ENCODE data around the gene PDHX. TPM values are rescaled to one million over a fixed set of nuclear protein-coding genes. Genes with fewer than 3 reads are reported as not detected.
A peak's percentile ranks its signal among the peaks of the same experiment; 100 is the strongest.

PDHX gene
- total RNA-seq, 1 experiment from 2014 or later, result 43.4 TPM

GRCh38 chr11:34907934-34908593 is 8.4 kb upstream of the PDHX start:
- no peak for DNase-seq (ENCODE audit: low spot score)
- ATAC-seq, result no peak
- CTCF ChIA-PET, result no interaction called here

DNA sequence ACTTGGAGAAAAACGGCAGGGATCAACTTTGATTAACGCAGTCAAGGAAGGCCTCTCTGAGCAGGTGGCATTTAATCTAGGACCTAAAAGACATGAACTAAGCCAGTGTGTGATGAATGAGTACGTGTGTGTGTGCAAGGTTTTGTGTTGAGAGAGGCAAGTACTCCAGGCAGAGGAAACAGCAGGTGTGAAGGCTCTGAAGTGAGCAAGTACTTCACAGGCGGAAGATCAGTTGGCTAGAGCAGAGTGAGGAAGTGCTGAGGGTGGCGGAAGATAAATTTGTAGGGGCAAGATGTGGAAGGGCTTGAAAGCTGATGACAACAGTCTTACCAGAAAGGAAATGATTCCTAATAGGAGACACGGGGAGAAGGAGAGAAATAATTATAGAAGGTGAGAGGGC is 7.0 kb upstream of the PDHX start:
- H3K4me3 Mint-ChIP-seq, result no peak overlapping the region
- POLR2A ChIA-PET, result no interaction called here
- TF ChIP-seq ELF4 (CRISPR knock-in tag; IDR thresholded peaks at IDR 0.05; ENCODE audit: low read depth), result no peak
- TF ChIP-seq MXD4 (CRISPR knock-in tag; IDR thresholded peaks at IDR 0.05; ENCODE audit: borderline replicate concordance), result no peak
- TF ChIP-seq NR2C2 (CRISPR knock-in tag; IDR thresholded peaks at IDR 0.05), result no peak
- TF ChIP-seq, protein P1, sequence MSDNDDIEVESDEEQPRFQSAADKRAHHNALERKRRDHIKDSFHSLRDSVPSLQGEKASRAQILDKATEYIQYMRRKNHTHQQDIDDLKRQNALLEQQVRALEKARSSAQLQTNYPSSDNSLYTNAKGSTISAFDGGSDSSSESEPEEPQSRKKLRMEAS (CRISPR knock-in tag; IDR thresholded peaks at IDR 0.05), result no peak
- TF ChIP-seq, protein P2, sequence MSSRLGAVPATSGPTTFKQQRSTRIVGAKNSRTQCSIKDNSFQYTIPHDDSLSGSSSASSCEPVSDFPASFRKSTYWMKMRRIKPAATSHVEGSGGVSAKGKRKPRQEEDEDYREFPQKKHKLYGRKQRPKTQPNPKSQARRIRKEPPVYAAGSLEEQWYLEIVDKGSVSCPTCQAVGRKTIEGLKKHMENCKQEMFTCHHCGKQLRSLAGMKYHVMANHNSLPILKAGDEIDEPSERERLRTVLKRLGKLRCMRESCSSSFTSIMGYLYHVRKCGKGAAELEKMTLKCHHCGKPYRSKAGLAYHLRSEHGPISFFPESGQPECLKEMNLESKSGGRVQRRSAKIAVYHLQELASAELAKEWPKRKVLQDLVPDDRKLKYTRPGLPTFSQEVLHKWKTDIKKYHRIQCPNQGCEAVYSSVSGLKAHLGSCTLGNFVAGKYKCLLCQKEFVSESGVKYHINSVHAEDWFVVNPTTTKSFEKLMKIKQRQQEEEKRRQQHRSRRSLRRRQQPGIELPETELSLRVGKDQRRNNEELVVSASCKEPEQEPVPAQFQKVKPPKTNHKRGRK (CRISPR knock-in tag; IDR thresholded peaks at IDR 0.05; ENCODE audit: borderline replicate concordance), result no peak
- TF ChIP-seq, protein P3, sequence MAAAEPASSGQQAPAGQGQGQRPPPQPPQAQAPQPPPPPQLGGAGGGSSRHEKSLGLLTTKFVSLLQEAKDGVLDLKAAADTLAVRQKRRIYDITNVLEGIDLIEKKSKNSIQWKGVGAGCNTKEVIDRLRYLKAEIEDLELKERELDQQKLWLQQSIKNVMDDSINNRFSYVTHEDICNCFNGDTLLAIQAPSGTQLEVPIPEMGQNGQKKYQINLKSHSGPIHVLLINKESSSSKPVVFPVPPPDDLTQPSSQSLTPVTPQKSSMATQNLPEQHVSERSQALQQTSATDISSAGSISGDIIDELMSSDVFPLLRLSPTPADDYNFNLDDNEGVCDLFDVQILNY (CRISPR knock-in tag; IDR thresholded peaks at IDR 0.05), result no peak
- no peak for TF ChIP-seq GRHL2 (CRISPR knock-in tag; IDR thresholded peaks at IDR 0.05; ENCODE audit: insufficient replicate concordance, severe bottlenecking)
- no peak for TF ChIP-seq OVOL2 (CRISPR knock-in tag; IDR thresholded peaks at IDR 0.05; ENCODE audit: borderline replicate concordance)
- no peak for TF ChIP-seq ZNF219 (CRISPR knock-in tag; IDR thresholded peaks at IDR 0.05; ENCODE audit: borderline replicate concordance)
- no peak for TF ChIP-seq FOXP1 (CRISPR knock-in tag; IDR thresholded peaks at IDR 0.05; ENCODE audit: borderline replicate concordance)

More at GRCh38 chr11:34907934-34908593, 8.4 kb upstream of the PDHX start:
- peaks cover 8% of the 10 kb centered on the region for H3K36me3 Mint-ChIP-seq
- no peaks in the 10 kb centered on the region for H3K27me3 Mint-ChIP-seq (ENCODE audit: low read depth)
- peak overlapping the region; percentile 25; the same call in 1 of the 2 replicates for H3K27ac Mint-ChIP-seq
- H3K4me3 Mint-ChIP-seq, result no peak overlapping the region
- POLR2A ChIA-PET, result no interaction called here
- H3K4me1 Mint-ChIP-seq, result peaks cover 15% of the 10 kb centered on the region
- peaks cover 8% of the 10 kb centered on the region for H3K9me3 Mint-ChIP-seq
- TF ChIP-seq ZNF671 (CRISPR knock-in tag; IDR thresholded peaks at IDR 0.05), result no peak
- TF ChIP-seq PREB (CRISPR knock-in tag; IDR thresholded peaks at IDR 0.05; ENCODE audit: borderline replicate concordance), result no peak
- no peak for TF ChIP-seq IRF2 (CRISPR knock-in tag; IDR thresholded peaks at IDR 0.05; ENCODE audit: borderline replicate concordance, low read depth)
- TF ChIP-seq TP53 (CRISPR knock-in tag; IDR thresholded peaks at IDR 0.05), result no peak
- no peak for TF ChIP-seq NFE2L1 (CRISPR knock-in tag; IDR thresholded peaks at IDR 0.05)
- TF ChIP-seq FOXP1 (CRISPR knock-in tag; IDR thresholded peaks at IDR 0.05; ENCODE audit: borderline replicate concordance), result no peak
- TF ChIP-seq JUN (CRISPR knock-in tag; IDR thresholded peaks at IDR 0.05), result no peak
- no peak for TF ChIP-seq USF1 (CRISPR knock-in tag; IDR thresholded peaks at IDR 0.05)
- TF ChIP-seq MXD4 (CRISPR knock-in tag; IDR thresholded peaks at IDR 0.05; ENCODE audit: borderline replicate concordance), result no peak
- TF ChIP-seq, protein P3 (CRISPR knock-in tag; IDR thresholded peaks at IDR 0.05), result no peak
- TF ChIP-seq NFYB (CRISPR knock-in tag; conservative IDR thresholded peaks at IDR 0.05; ENCODE audit: low read depth), result no peak
- no peak for TF ChIP-seq RORB (CRISPR knock-in tag; IDR thresholded peaks at IDR 0.05)
- no peak for TF ChIP-seq CDX4 (CRISPR knock-in tag; IDR thresholded peaks at IDR 0.05; ENCODE audit: borderline replicate concordance)
- TF ChIP-seq, protein P1 (CRISPR knock-in tag; IDR thresholded peaks at IDR 0.05), result no peak
- TF ChIP-seq E2F4 (CRISPR knock-in tag; IDR thresholded peaks at IDR 0.05; ENCODE audit: borderline replicate concordance, low read depth), result no peak
- no peak for TF ChIP-seq TEAD1 (CRISPR knock-in tag; IDR thresholded peaks at IDR 0.05)

More for the DNA sequence above, 7.0 kb upstream of the PDHX start:
- Mint-ChIP-seq H3K4me1 (peaks cover 13% of the 10 kb centered on the region), H3K27ac (no peak overlapping the region), H3K36me3 (peaks cover 16% of the 10 kb centered on the region), H3K9me3 (peaks cover 10% of the 10 kb centered on the region), H3K27me3 (ENCODE audit: low read depth) (no peaks in the 10 kb centered on the region)
- CTCF ChIA-PET, result no interaction called here
- ATAC-seq (no peak), DNase-seq (ENCODE audit: low spot score) (no peak)
